ENCODE results near the gene TAF4. TPM values are rescaled to one million over a fixed set of nuclear protein-coding genes. Genes with fewer than 3 reads are reported as not detected.

Gene TAF4
- total RNA-seq, 1 experiment from 2014 or later: 64.3 TPM

DNA sequence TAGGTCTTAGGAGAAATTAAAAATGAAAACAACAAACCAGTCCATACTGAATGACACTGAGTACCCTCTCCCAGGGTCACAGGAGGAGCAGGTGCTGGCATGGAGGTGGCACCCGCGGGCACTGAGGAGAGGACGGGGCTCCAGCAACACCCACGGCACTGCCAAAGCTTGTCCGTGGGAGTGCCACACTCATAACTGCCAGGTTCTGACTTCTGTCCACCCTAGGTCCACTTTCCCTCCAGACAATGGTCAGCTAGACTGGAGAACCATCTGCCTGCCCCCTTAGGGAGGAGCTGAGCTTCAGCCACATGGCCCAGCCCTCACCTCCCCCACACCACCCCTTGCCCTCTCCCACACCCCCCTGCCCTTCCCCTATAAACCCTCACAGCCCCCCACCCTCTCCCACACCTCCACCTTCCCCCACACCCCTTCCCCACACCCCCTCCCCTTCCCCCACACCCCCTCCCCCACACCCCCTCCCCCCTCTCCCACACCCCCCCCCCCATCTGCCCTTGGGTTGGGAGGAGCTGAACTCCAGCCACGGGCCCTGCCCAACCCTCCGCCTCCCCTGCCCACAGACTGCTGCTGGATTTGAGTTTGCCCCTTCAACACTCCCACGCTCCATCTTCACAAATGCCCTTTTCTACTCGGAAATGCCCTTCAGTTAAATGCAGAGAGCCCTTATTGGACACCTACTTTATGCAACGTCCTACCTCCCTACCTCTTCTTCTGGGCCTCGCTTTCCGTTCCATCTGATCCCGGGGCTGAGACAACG is 129.6 kb downstream of the TAF4 start:
- TF ChIP-seq, protein P1, sequence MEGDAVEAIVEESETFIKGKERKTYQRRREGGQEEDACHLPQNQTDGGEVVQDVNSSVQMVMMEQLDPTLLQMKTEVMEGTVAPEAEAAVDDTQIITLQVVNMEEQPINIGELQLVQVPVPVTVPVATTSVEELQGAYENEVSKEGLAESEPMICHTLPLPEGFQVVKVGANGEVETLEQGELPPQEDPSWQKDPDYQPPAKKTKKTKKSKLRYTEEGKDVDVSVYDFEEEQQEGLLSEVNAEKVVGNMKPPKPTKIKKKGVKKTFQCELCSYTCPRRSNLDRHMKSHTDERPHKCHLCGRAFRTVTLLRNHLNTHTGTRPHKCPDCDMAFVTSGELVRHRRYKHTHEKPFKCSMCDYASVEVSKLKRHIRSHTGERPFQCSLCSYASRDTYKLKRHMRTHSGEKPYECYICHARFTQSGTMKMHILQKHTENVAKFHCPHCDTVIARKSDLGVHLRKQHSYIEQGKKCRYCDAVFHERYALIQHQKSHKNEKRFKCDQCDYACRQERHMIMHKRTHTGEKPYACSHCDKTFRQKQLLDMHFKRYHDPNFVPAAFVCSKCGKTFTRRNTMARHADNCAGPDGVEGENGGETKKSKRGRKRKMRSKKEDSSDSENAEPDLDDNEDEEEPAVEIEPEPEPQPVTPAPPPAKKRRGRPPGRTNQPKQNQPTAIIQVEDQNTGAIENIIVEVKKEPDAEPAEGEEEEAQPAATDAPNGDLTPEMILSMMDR (IDR thresholded peaks at IDR 0.05; ENCODE audit: unreplicated experiment): no peak
- intact Hi-C loops (cut with micrococcal nuclease; ENCODE audit: unreplicated experiment): no loop called here
- no peak for DNase-seq
- CTCF ChIA-PET: no interaction called here
- H3K27me3 Mint-ChIP-seq (ENCODE audit: unreplicated experiment): no peaks in the 10 kb centered on the region
- no peaks in the 10 kb centered on the region for H3K9me3 Mint-ChIP-seq (ENCODE audit: low read depth, unreplicated experiment)
- no peak overlapping the region for H3K27ac Mint-ChIP-seq (ENCODE audit: unreplicated experiment)
- H3K4me3 Mint-ChIP-seq (ENCODE audit: low read depth, unreplicated experiment): no peak overlapping the region
- no peaks in the 10 kb centered on the region for H3K4me1 Mint-ChIP-seq (ENCODE audit: low read depth, unreplicated experiment)
- no TSS peak for BruUV-seq (replicated peaks)
- H3K36me3 Mint-ChIP-seq (ENCODE audit: insufficient read depth, unreplicated experiment): peaks cover 11% of the 10 kb centered on the region

DNA sequence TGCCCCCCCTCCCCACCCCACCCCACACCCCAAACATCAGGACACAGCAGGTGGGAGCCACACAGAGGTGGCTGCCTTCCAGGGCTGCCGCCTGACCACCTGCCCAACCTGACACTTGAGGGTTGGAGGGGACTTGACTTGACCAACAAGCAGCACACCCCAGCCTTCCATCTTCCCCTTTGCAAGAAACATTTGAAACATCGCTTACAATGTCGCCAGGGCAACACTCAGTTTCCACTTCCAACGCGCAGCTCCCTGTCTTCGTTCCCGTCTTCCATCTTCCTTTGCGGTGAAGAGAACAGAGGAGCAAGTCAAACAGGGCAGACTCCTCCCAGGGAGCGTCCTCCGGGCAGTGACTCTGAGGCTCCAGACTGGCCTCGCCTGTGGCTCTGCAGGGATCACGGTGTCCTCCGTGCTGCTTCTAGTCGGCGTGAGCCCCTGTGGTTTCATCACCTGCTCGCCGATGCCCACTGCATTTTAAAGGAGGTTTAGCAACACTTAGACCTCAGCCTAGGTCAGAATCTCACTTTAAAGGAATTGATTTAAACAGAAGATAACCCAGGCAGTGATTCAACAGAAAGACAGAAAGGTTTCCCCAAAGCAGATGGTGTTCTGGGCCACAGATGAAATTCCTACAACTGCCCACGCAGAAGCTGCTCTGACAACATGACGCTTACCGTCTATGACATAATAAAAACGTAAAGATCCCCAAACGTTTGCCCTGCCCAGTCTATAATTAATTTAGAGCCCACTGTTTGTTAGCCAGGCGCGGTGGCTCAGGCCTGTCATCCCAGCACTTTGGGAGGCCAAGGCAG is 130.8 kb downstream of the TAF4 start:
- TF ChIP-seq, protein P1 (IDR thresholded peaks at IDR 0.05; ENCODE audit: unreplicated experiment): no peak
- DNase-seq: no peak
- no TSS peak for BruUV-seq (replicated peaks)
- Mint-ChIP-seq H3K4me1 (ENCODE audit: low read depth, unreplicated experiment) (no peaks in the 10 kb centered on the region), H3K27ac (ENCODE audit: unreplicated experiment) (no peak overlapping the region), H3K36me3 (ENCODE audit: insufficient read depth, unreplicated experiment) (peaks cover 11% of the 10 kb centered on the region), H3K27me3 (ENCODE audit: unreplicated experiment) (no peaks in the 10 kb centered on the region), H3K9me3 (ENCODE audit: low read depth, unreplicated experiment) (no peaks in the 10 kb centered on the region), H3K4me3 (ENCODE audit: low read depth, unreplicated experiment) (no peak overlapping the region)
- intact Hi-C loops (cut with micrococcal nuclease; ENCODE audit: unreplicated experiment): no loop called here
- CTCF ChIA-PET: no interaction called here

DNA sequence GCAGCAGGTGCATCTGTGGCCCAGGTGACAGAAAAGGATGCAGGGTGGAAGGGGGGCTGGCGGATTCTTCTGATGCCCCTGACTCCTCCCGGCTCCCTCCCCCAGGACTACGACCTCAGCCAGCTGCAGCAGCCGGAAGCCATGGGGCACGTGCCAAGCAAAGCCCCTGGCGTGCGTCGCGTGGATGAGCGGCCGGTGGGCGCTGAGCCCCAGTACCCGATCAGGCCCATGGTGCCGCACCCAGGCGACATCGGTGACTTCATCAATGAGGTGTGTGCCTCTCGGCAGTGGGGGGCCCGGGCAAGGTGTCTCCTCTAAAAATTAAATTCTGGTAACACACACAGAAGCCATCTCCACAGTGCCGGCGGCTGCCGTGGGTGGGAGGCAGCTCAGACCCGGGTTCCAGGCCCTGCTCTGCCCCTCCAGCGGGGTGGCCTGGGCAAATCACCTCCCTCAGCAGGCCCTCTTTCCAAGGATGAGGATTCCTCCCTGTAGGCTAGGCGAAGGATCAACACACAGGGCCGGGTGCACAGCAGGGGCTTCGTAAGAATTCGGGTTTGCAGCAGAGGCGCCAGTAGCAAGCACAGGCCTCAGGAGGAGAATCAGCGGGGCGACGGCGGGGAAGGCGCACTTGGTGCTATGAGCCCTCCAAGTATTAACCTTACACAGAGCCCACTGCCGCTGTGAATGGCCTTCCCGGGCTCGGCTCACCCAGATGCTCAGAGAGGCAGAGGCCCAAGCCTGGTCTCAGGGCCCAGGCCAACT is 131.5 kb downstream of the TAF4 start:
- no TSS peak for BruUV-seq (replicated peaks)
- intact Hi-C loops (cut with micrococcal nuclease; ENCODE audit: unreplicated experiment): no loop called here
- Mint-ChIP-seq H3K4me3 (ENCODE audit: low read depth, unreplicated experiment) (no peak overlapping the region), H3K27me3 (ENCODE audit: unreplicated experiment) (no peaks in the 10 kb centered on the region), H3K27ac (ENCODE audit: unreplicated experiment) (no peak overlapping the region), H3K4me1 (ENCODE audit: low read depth, unreplicated experiment) (no peaks in the 10 kb centered on the region), H3K36me3 (ENCODE audit: insufficient read depth, unreplicated experiment) (peaks cover 11% of the 10 kb centered on the region), H3K9me3 (ENCODE audit: low read depth, unreplicated experiment) (no peaks in the 10 kb centered on the region)
- no peak for DNase-seq
- TF ChIP-seq, protein P1 (IDR thresholded peaks at IDR 0.05; ENCODE audit: unreplicated experiment): no peak
- CTCF ChIA-PET: no interaction called here

DNA sequence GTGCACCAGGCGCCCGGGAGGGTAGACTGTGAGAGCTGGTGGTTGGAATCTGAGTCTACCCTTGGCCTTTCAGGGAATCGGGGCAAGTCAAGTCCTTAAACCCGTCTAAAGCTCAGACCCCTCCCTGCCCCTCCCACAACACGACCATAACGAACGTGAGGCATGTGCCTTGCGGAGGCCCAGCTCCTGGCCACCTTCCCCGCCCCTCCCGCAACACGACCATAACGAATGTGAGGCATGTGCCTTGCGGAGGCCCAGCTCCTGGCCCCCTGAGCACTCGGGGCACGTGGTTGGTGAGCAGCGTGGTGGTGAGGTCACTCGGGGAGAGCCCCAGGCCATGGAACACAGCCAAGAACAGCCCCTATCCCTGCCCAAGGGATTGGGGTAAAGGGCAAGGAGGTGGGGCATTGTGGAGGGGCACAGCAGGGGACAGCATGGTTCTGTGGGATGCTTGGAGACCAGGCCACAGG is 132.2 kb downstream of the TAF4 start:
- CTCF ChIA-PET: no interaction called here
- H3K9me3 Mint-ChIP-seq (ENCODE audit: low read depth, unreplicated experiment): no peaks in the 10 kb centered on the region
- intact Hi-C loops (cut with micrococcal nuclease; ENCODE audit: unreplicated experiment): no loop called here
- DNase-seq: no peak
- H3K27ac Mint-ChIP-seq (ENCODE audit: unreplicated experiment): no peak overlapping the region
- TF ChIP-seq, protein P1 (IDR thresholded peaks at IDR 0.05; ENCODE audit: unreplicated experiment): no peak
- peaks cover 11% of the 10 kb centered on the region for H3K36me3 Mint-ChIP-seq (ENCODE audit: insufficient read depth, unreplicated experiment)
- no peak overlapping the region for H3K4me3 Mint-ChIP-seq (ENCODE audit: low read depth, unreplicated experiment)
- H3K4me1 Mint-ChIP-seq (ENCODE audit: low read depth, unreplicated experiment): no peaks in the 10 kb centered on the region
- no peaks in the 10 kb centered on the region for H3K27me3 Mint-ChIP-seq (ENCODE audit: unreplicated experiment)
- BruUV-seq (replicated peaks): no TSS peak
